ENCODE results near the gene NHLRC2.

- TF ChIP-seq, protein P1, sequence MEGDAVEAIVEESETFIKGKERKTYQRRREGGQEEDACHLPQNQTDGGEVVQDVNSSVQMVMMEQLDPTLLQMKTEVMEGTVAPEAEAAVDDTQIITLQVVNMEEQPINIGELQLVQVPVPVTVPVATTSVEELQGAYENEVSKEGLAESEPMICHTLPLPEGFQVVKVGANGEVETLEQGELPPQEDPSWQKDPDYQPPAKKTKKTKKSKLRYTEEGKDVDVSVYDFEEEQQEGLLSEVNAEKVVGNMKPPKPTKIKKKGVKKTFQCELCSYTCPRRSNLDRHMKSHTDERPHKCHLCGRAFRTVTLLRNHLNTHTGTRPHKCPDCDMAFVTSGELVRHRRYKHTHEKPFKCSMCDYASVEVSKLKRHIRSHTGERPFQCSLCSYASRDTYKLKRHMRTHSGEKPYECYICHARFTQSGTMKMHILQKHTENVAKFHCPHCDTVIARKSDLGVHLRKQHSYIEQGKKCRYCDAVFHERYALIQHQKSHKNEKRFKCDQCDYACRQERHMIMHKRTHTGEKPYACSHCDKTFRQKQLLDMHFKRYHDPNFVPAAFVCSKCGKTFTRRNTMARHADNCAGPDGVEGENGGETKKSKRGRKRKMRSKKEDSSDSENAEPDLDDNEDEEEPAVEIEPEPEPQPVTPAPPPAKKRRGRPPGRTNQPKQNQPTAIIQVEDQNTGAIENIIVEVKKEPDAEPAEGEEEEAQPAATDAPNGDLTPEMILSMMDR (IDR thresholded peaks at IDR 0.05; ENCODE audit: low read length): no peak
- no peak for TF ChIP-seq EZH2phosphoT487 (IDR thresholded peaks at IDR 0.05; ENCODE audit: low read length)
Measured at GRCh38 chr10:113890769-113891168, 36.3 kb downstream of the NHLRC2 start.

Measured in MM.1S (cell line).